GM12874 (cell line): ENCODE measurements around the gene RHBDD1.

Experiments used
- TF ChIP-seq, protein P1 (sequence below): IDR thresholded peaks from 2 replicates; pipeline ENCODE4 v1.5.1; 2011; ENCODE audit warnings: low read depth, mild to moderate bottlenecking, control low read depth, low read length, moderate library complexity; ENCODE audit not compliant: insufficient read depth

The RHBDD1 gene

DNA sequence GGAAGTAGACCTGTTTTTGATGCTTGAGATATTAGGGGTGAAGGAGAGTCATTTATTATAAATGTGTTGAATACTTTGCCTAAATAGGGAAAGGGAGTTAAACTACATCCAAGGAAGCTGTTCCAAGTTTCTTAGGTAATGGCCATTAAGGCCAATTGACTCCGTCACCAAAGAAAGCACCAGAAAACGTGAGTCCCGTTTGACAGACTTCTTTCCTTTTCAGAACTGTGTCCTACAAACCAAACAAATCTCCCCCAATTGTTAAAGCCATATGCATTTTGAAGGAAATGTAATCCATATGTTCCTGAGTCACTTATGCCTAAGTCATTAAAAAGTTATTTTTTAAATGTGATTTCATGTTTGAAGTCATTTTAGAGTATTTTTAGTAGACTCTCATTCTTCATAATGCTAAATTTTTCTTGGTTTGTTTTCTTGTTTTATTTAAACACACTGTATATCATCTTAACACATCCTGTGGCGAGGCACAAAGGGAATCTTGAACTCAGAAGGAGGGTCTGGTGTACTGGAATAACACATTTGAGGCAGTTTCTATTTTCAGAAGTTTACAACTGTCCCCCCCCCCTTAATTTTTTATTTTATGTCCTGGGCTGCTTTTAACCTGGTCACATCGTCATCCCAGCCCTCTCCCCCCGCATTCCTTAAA is 133.7 kb downstream of the RHBDD1 start:
- TF ChIP-seq, protein P1, sequence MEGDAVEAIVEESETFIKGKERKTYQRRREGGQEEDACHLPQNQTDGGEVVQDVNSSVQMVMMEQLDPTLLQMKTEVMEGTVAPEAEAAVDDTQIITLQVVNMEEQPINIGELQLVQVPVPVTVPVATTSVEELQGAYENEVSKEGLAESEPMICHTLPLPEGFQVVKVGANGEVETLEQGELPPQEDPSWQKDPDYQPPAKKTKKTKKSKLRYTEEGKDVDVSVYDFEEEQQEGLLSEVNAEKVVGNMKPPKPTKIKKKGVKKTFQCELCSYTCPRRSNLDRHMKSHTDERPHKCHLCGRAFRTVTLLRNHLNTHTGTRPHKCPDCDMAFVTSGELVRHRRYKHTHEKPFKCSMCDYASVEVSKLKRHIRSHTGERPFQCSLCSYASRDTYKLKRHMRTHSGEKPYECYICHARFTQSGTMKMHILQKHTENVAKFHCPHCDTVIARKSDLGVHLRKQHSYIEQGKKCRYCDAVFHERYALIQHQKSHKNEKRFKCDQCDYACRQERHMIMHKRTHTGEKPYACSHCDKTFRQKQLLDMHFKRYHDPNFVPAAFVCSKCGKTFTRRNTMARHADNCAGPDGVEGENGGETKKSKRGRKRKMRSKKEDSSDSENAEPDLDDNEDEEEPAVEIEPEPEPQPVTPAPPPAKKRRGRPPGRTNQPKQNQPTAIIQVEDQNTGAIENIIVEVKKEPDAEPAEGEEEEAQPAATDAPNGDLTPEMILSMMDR = no peak

- TF ChIP-seq, protein P1 = no peak
These were observed 134.5 kb downstream of the RHBDD1 start for GRCh38 chr2:226970362-226970761.

- TF ChIP-seq, protein P1 = no peak
These were observed 135.2 kb downstream of the RHBDD1 start for GRCh38 chr2:226971084-226971483.

GRCh38 chr2:226971770-226972169 is 135.9 kb downstream of the RHBDD1 start:
- TF ChIP-seq, protein P1 = no peak

- TF ChIP-seq, protein P1 = no peak
These were observed 138.0 kb downstream of the RHBDD1 start for GRCh38 chr2:226973816-226974215.

GRCh38 chr2:226977775-226978190 is 141.9 kb downstream of the RHBDD1 start:
- TF ChIP-seq, protein P1 = no peak

DNA sequence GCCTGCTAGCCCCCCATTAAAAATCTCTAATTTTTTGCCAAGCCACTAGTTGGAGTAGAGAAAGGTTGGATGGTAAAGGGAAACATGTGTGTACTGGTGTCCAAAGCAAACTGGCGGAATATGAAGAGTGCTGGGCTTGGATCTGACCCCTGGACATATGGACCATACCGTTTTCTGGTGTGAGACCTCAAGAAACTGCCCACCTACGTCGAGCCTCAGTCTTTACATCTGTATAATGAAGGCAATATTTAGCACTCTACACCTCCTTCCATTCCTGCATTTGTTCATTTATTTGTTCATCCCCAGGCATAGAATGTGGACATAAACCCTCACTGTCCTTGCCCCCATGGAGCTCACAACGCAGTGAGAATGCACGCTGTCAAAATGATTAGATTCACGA is 142.4 kb downstream of the RHBDD1 start:
- TF ChIP-seq, protein P1 = no peak
